Memory B cell (primary cell): ENCODE data around the gene UMAD1.
A peak's percentile ranks its signal among the peaks of the same experiment; 100 is the strongest.
"Not testable (repeated sequence)": the region's sequence is repeated elsewhere in the genome, so short reads cannot be mapped to it uniquely, and the experiment has no call there.

ENCODE experiments used
- ATAC-seq: fragments of 150-1000 bp; cut with Tn5 transposase; 2 replicates; pipeline ENCODE4 v1.10.0; 2021; ENCODE audit warnings: low read depth, mild to moderate bottlenecking, moderate library complexity
- DNase-seq, 2 donors: peaks; one replicate each; pipeline ENCODE4 v3.0.0; 2022; ENCODE audit warnings: low spot score in 2 of 2
- H3K27ac Mint-ChIP-seq: one replicate; pipeline ENCODE4 v1.8.0; 2022; ENCODE audit warnings: mild to moderate bottlenecking, moderate library complexity, mixed read lengths
- H3K27me3 Mint-ChIP-seq: one replicate; pipeline ENCODE4 v1.8.0; 2022; ENCODE audit warnings: mixed read lengths
- H3K36me3 Mint-ChIP-seq: one replicate; pipeline ENCODE4 v1.8.0; 2022; ENCODE audit warnings: mild to moderate bottlenecking, mixed read lengths
- H3K4me1 Mint-ChIP-seq: one replicate; pipeline ENCODE4 v1.8.0; 2022; ENCODE audit warnings: mixed read lengths
- H3K4me3 Mint-ChIP-seq: one replicate; pipeline ENCODE4 v1.8.0; 2022; ENCODE audit warnings: mild to moderate bottlenecking, moderate library complexity, mixed read lengths
- H3K9me3 Mint-ChIP-seq: one replicate; pipeline ENCODE4 v1.8.0; 2022; ENCODE audit warnings: mixed read lengths

Gene UMAD1

DNA sequence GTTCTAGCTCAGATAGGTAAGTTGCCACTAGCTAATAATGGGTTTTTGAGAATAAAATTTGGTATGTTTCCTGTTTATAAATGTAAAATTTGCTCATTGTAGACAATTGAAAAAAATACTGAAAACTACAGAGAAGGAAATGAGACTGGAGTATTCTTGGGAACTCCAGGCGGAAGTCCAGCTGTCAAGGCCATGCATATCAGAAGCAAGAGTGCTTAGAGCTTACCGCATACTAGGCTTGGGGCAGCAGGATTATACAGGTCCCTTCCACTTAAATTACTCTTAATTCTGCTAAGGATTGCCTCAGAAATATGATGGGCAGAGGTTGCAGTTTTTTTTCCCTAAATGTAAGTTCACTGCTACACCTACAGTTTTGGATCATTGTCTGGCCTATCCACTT, 26.6 kb downstream of the UMAD1 start:
- no peak overlapping the region for H3K4me3 Mint-ChIP-seq
- ATAC-seq (no peak), DNase-seq (no peak)
- H3K36me3 Mint-ChIP-seq: peaks cover 19% of the 10 kb centered on the region
- H3K4me1 Mint-ChIP-seq: peaks cover 24% of the 10 kb centered on the region
- H3K27ac Mint-ChIP-seq: no peak overlapping the region
- H3K27me3 Mint-ChIP-seq: no peaks in the 10 kb centered on the region
- peaks cover 2% of the 10 kb centered on the region for H3K9me3 Mint-ChIP-seq

DNA sequence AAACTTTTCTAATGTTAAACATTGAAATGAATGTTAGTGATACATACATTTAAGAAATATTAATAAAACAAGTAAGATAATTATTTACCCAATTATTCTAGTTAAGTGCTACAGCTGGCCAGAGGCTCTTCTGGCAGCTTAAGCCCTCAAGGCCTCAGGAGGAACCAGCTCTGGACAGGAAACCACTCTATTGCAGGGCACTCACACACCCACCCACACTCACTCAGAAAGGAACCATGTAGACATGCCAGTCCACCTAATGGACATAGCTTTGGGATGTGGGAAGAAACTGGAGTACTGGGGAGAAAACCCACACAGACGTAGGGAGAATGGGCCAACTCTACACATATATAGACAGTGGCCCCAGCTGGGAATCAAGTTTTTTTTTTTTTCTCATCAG, 28.2 kb downstream of the UMAD1 start:
- H3K4me1 Mint-ChIP-seq: peaks cover 34% of the 10 kb centered on the region
- H3K27ac Mint-ChIP-seq: no peak overlapping the region
- DNase-seq (no peak), ATAC-seq (no peak)
- H3K36me3 Mint-ChIP-seq: peaks cover 24% of the 10 kb centered on the region
- H3K9me3 Mint-ChIP-seq: peaks cover 2% of the 10 kb centered on the region
- no peak overlapping the region for H3K4me3 Mint-ChIP-seq
- H3K27me3 Mint-ChIP-seq: no peaks in the 10 kb centered on the region

DNA sequence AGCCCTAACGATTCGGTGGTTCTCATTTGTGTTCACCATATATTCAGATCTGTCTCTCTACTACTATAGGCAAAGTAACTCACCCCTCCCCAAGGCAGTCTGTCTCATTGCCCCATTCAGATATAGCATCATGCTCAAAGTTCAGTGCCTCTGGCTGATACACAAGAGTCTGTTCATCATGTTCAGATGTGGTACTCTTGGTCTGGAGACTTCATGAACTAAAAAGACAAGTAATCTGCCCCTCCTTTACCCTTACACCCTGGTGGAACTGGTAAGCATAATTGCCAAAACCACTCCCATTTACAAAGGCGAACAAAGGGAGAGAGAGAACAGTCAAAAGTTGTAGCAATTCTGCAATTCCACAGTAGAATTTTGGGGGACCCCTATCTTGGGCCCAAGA, 29.9 kb downstream of the UMAD1 start:
- H3K27ac Mint-ChIP-seq: no peak overlapping the region
- H3K9me3 Mint-ChIP-seq: peaks cover 2% of the 10 kb centered on the region
- H3K4me1 Mint-ChIP-seq: peaks cover 30% of the 10 kb centered on the region
- H3K36me3 Mint-ChIP-seq: peaks cover 30% of the 10 kb centered on the region
- no peaks in the 10 kb centered on the region for H3K27me3 Mint-ChIP-seq
- H3K4me3 Mint-ChIP-seq: no peak overlapping the region
- ATAC-seq (no peak), DNase-seq (no peak)

DNA sequence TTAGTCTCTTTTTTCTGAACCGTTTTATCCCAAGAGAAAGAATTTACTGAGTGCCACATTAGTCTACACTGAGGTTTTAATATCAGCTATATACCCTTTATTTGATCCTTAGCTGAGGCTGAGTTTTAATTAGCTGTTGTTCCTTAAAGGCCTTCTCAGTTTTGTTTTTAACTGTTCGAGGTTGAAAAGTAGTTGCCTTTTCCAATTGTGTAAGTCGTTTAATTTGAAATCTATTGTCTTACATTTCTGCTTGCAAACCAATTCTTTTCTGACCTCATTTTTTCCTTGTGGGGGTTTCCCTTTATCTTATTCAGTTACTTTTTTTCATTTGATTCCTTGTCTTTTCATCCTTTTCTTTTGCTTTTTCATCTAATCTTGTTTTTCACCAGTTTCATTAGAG, 30.8 kb downstream of the UMAD1 start:
- ATAC-seq (no peak), DNase-seq (no peak)
- Mint-ChIP-seq H3K27me3 (no peaks in the 10 kb centered on the region), H3K9me3 (peaks cover 5% of the 10 kb centered on the region), H3K36me3 (peaks cover 35% of the 10 kb centered on the region), H3K4me1 (peaks cover 30% of the 10 kb centered on the region), H3K4me3 (no peak overlapping the region), H3K27ac (peak overlapping the region; percentile 49)

DNA sequence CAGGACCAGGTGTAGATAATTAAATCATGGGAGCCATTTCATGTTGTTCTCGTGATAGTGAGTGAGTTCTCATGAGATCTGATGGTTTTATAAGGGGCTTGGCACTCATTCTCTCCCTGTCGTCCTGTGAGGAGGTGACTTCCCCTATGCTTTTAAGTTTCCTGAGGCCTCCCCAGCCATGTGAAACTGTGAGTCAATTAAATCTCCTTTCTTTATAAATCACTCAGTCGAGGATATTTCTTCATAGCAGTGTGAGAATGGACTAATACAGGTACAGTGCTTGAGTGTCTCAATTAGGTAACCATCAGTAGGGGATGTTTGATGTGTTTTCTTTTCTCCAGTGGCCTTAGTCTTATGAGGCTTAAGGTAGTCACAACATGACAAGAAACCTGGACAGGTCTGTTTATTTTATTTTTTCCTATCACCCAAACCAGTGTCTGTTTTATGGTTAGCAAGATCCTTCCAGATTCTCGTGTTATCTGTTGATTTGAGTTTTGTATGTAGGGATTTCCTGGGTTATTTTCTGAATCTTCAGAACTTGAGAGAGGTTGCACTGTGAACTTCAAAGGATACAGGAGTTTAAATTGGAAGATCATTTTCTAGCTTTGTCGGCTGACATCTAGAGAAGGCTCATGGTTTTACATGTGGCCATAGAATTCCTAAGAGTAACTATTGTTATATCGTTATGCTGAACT, 32.1 kb downstream of the UMAD1 start:
- Mint-ChIP-seq H3K27me3 (no peaks in the 10 kb centered on the region), H3K27ac (peak overlapping the region; percentile 49), H3K4me1 (peaks cover 30% of the 10 kb centered on the region), H3K36me3 (peaks cover 39% of the 10 kb centered on the region), H3K4me3 (no peak overlapping the region), H3K9me3 (peaks cover 7% of the 10 kb centered on the region)
- DNase-seq: no peak
- ATAC-seq: no peak

DNA sequence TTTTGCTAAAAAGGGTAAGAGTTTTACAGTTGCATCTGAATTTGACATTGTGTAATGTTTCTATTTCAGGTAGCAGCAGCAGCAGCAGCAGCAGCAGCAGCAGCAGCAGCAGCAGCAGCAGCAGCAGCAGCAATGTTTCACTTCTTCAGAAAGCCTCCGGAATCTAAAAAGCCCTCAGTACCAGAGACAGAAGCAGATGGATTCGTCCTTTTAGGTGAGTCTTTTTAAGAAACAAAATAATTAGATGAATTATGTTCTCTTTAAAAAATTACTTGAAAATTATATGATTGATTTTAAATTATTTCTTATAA, 32.6 kb downstream of the UMAD1 start:
- DNase-seq (no peak), ATAC-seq (no peak)
- Mint-ChIP-seq H3K4me1 (peaks cover 30% of the 10 kb centered on the region), H3K27ac (peak overlapping the region; percentile 49), H3K9me3 (peaks cover 7% of the 10 kb centered on the region), H3K36me3 (peaks cover 40% of the 10 kb centered on the region), H3K4me3 (no peak overlapping the region), H3K27me3 (no peaks in the 10 kb centered on the region)

DNA sequence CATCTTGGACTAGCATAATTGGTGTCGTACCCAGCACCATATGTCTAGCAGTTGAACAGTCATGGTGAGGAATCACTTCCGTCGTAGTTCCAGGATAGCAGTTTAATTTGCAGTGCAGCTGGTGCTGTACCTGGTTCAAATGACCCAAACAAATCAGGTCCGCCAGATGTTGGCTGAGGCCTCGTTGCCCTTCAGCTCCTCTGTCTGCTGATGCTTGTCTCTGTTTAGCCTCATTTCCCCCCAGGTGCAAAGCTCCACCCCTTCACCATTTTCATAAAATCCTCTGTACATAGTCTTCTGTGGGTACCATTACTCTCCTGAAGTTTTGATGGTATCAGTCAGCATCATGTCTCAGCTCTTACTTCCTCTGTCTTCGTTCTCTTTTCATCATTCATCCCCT, 35.1 kb downstream of the UMAD1 start:
- DNase-seq (no peak), ATAC-seq (no peak)
- peak overlapping the region; percentile 73 for H3K27ac Mint-ChIP-seq
- H3K4me3 Mint-ChIP-seq: no peak overlapping the region
- no peaks in the 10 kb centered on the region for H3K27me3 Mint-ChIP-seq
- H3K36me3 Mint-ChIP-seq: peaks cover 30% of the 10 kb centered on the region
- peaks cover 7% of the 10 kb centered on the region for H3K9me3 Mint-ChIP-seq
- peaks cover 31% of the 10 kb centered on the region for H3K4me1 Mint-ChIP-seq

DNA sequence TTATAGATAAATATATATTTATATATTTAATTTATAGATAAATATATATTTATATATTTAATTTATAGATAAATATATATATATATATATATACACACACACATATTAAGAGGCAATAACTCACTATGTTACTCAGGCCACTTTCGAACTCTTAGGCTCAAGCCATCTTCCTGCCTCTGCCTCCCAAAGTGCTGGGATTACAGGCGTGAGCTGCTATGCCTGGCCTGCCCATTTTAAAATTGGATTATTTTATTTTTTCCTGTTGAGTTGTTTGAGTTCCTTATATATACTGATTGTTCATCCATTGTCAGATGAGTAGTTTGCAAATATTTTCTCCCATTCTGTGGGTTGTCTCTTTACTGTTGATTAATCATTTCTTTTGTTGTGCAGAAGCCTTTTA, 39.1 kb downstream of the UMAD1 start:
- not testable (repeated sequence) for H3K4me3 Mint-ChIP-seq, DNase-seq, H3K9me3 Mint-ChIP-seq, H3K27me3 Mint-ChIP-seq, ATAC-seq
- Mint-ChIP-seq H3K36me3 (peaks cover 17% of the 10 kb centered on the region), H3K27ac (peak overlapping the region; percentile 6), H3K4me1 (peaks cover 23% of the 10 kb centered on the region)

DNA sequence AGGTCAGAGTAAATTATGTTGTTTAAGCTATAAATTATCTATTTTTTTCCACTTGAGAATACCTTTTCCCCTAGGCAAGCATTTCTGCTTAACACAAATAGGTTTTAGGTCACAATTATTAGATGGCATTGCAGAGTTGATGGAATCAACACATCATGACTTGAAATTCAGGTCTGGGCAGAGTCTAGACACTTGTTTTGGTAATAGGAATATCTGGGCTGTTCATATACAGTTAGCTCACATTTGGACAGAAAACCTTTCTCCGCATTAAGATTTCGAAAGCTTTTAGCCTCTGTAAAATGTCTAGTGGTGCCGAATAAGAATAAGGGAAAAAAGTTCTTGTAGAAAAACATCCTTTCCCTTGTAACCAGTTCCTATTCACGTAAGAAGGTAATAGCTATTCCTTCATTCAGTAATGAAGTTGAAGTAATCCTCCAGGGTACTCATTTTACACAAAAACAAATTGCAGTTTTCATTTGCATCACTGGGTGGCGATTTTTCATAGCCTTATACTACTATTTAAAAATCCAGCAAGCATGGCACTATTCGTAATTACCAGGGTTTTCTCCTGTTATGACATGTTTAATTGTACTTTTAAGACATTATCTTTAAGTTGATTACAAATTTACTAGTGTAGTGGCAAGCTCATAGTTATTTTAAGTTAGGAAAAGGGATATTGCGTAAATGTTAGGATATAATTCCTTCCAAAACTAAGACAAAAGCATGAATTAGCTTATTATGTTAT, 40.8 kb downstream of the UMAD1 start:
- ATAC-seq (peak; percentile 88), DNase-seq (peak; percentile 40 to 59)
- Mint-ChIP-seq H3K27me3 (no peaks in the 10 kb centered on the region), H3K9me3 (peaks cover 2% of the 10 kb centered on the region), H3K4me1 (peaks cover 18% of the 10 kb centered on the region), H3K36me3 (peaks cover 7% of the 10 kb centered on the region), H3K27ac (peak overlapping the region; percentile 45), H3K4me3 (no peak overlapping the region)

DNA sequence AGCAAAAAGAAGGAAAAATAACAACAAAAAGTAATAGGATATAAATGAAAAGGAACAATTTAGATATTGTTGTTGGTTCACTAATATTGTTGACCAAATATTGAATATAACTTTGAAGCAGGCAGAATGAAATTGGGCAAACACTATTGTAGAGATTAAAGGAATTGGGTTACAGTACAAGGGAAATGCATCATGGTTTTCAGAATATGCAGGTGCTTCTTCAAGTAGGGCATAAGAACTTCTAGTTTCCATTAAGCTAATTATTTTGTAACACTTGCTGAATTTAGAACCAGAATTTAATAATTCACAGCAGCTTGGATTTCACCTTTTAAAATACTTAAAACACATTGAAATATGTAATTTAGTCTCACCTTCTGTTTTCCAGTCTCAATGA, 41.4 kb downstream of the UMAD1 start:
- Mint-ChIP-seq H3K4me3 (no peak overlapping the region), H3K36me3 (peaks cover 7% of the 10 kb centered on the region), H3K27ac (no peak overlapping the region), H3K4me1 (peaks cover 23% of the 10 kb centered on the region), H3K9me3 (peaks cover 2% of the 10 kb centered on the region), H3K27me3 (no peaks in the 10 kb centered on the region)
- ATAC-seq (no peak), DNase-seq (no peak)

DNA sequence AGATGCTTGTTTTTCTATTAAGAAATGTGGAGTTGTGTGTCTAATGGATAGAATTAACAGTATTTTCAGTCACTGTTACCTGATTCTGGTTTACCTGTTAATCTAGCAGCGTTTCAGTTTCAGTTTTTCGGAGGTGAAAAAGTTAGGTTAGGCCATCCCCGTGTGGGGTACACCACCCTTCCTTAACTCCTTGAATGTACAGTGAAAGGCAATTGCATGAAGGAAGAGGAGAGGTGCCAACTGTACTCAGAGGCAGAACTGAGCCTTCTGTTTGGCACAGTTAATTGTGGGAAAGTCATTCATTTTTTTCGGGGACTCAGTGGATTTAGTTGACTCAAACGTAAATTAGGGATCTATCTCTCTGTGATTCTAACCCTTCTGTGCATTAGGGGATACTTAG, 42.3 kb downstream of the UMAD1 start:
- Mint-ChIP-seq H3K36me3 (peaks cover 5% of the 10 kb centered on the region), H3K27me3 (no peaks in the 10 kb centered on the region), H3K27ac (no peak overlapping the region), H3K4me1 (peaks cover 29% of the 10 kb centered on the region), H3K4me3 (no peak overlapping the region), H3K9me3 (no peaks in the 10 kb centered on the region)
- ATAC-seq: no peak
- no peak for DNase-seq

DNA sequence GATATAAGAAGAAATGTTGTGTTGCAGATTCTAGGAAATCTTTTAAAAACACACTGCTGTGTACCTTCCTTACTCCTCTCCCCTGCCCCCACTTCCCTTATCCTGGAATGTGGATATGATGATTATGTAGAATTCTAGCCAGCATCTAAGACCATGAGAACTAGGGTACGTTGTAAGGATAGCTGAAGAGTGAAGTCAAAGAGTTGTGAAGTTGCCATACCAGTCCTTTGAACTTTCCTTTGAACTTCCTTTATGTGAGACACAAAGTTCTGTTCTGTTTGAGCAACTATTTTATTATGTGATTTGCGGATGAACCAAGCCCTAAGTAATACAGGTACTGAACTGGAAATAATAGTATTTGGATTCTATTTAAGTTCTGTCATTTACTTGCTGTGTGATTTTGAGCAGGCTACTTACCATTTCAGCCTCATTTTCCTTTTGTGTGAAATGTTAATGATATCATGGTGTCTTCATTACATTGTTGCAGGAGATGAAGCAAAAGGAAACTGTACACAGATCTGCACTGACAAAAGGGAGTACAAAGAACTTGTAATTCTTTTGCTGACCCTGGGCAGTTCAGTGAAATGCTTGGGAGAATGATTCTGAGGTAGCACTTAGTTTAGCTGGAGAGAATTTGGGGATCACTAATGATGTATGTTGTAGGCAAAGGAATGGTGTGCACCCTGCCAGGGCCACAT, 46.4 kb downstream of the UMAD1 start:
- ATAC-seq (no peak), DNase-seq (no peak)

DNA sequence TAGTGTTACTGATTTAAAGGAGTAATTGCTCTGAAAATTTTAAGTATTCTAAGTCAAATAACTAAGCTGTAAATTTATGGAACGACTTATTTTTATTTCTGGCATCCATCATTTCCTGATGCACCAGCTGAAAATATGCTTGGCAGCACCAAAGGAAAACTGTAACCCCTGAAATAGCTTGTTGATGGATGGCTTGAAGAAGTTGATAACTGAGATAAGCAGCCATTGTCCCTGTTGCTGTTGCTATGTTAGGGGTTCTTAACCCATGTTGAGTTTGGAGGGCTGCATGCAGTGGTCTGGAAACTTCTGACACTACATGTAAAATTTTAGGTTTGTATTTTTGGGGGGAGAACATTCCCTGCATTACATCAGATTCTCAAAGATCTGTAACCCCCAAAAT, 47.2 kb downstream of the UMAD1 start:
- Mint-ChIP-seq H3K36me3 (peaks cover 11% of the 10 kb centered on the region), H3K27me3 (no peaks in the 10 kb centered on the region), H3K27ac (peak overlapping the region; percentile 41), H3K4me1 (peaks cover 25% of the 10 kb centered on the region), H3K9me3 (no peaks in the 10 kb centered on the region), H3K4me3 (no peak overlapping the region)
- no peak for DNase-seq
- ATAC-seq: no peak

More for the DNA sequence above, 46.4 kb downstream of the UMAD1 start:
- Mint-ChIP-seq H3K4me1 (peaks cover 23% of the 10 kb centered on the region), H3K36me3 (peaks cover 8% of the 10 kb centered on the region), H3K4me3 (no peak overlapping the region), H3K27ac (peak overlapping the region; percentile 9), H3K27me3 (no peaks in the 10 kb centered on the region), H3K9me3 (no peaks in the 10 kb centered on the region)

DNA sequence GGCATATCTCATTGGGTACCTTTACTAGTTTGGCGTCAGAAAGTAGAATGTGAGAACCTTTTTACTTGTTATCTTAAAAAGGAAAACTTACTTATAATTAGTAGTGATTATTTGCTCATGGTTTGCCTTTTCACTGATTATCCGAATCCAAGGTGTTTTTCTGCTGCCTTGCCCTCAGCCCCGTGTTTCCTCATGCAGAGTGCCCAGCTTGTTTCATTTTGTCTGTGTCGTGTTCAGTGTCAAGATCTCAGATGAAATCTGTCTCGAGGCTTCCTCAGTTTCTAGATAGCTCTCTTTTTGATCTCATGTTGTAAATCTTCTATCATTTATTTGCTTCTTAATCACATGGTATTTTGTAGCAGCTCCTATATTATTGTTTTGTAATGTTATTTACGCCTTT, 47.8 kb downstream of the UMAD1 start:
- H3K27me3 Mint-ChIP-seq: no peaks in the 10 kb centered on the region
- no peaks in the 10 kb centered on the region for H3K9me3 Mint-ChIP-seq
- H3K4me1 Mint-ChIP-seq: peaks cover 22% of the 10 kb centered on the region
- H3K36me3 Mint-ChIP-seq: peaks cover 11% of the 10 kb centered on the region
- peak overlapping the region; percentile 41 for H3K27ac Mint-ChIP-seq
- no peak overlapping the region for H3K4me3 Mint-ChIP-seq
- DNase-seq (no peak), ATAC-seq (no peak)
